OCI-LY3 (cell line): ENCODE measurements around the gene KCNMA1.
A peak's percentile ranks its signal among the peaks of the same experiment; 100 is the strongest.

Experiments used
- H2AFZ ChIP-seq: fragments of 200-600, 300-600 bp; shearing (Covaris generic); 2 replicates; pipeline ENCODE4 v1.6.0; 2014; ENCODE audit warnings: antibody characterized with exemption, low read depth, low read length
- H3K27ac ChIP-seq: fragments of 200-600, 300-600 bp; sonication (generic); 2 replicates; pipeline ENCODE4 v1.5.1; 2014; ENCODE audit warnings: mild to moderate bottlenecking, low read length, moderate library complexity, mixed read lengths
- H3K27me3 ChIP-seq: fragments of 200-600, 300-600 bp; sonication (generic); 2 replicates; pipeline ENCODE4 v1.6.1; 2014; ENCODE audit warnings: low read depth, low read length, mixed read lengths
- H3K36me3 ChIP-seq: fragments of 200-600, 300-600 bp; sonication (generic); replicated peaks from 2 replicates; pipeline ENCODE3; 2014; ENCODE audit warnings: low read depth, low read length, mixed read lengths
- H3K4me1 ChIP-seq: fragments of 300-600, 200-600 bp; sonication (generic); 2 replicates; pipeline ENCODE4 v1.6.1; 2014; ENCODE audit warnings: low read length, mixed read lengths
- H3K4me2 ChIP-seq: fragments of 200-600, 300-600 bp; sonication (generic); 2 replicates; pipeline ENCODE4 v1.6.1; 2014; ENCODE audit warnings: low read length, mixed read lengths
- H3K4me3 ChIP-seq: fragments of 300-600, 200-600 bp; sonication (generic); 2 replicates; pipeline ENCODE4 v1.5.1; 2014; ENCODE audit warnings: antibody characterized with exemption, mild to moderate bottlenecking, low read length, moderate library complexity
- H3K79me2 ChIP-seq: fragments of 300-600, 200-600 bp; shearing (Covaris generic); 2 replicates; pipeline ENCODE4 v1.6.1; 2014; ENCODE audit warnings: mild to moderate bottlenecking, low read length, mixed read lengths
- H3K9ac ChIP-seq: fragments of 300-600, 200-600 bp; shearing (Covaris generic); 2 replicates; pipeline ENCODE4 v1.6.0; 2014; ENCODE audit warnings: mild to moderate bottlenecking, low read length, moderate library complexity
- H3K9me3 ChIP-seq: fragments of 200-600, 300-600 bp; shearing (Covaris generic); 2 replicates; pipeline ENCODE4 v1.6.1; 2014; ENCODE audit warnings: low read length, mixed read lengths; ENCODE audit not compliant: insufficient read depth
- H4K20me1 ChIP-seq: fragments of 200-600, 300-600 bp; sonication (generic); 2 replicates; pipeline ENCODE4 v1.6.1; 2016; ENCODE audit warnings: low read length, mixed read lengths; ENCODE audit not compliant: insufficient read depth
- CTCF ChIP-seq: fragments of 200-600, 300-600 bp; sonication (generic); IDR thresholded peaks from 2 replicates; pipeline ENCODE4 v1.5.1; 2014; ENCODE audit warnings: antibody characterized with exemption, low read length, low read depth
- EZH2phosphoT487 ChIP-seq: fragments of 200-600 bp; shearing (Covaris generic); IDR thresholded peaks from 2 replicates; pipeline ENCODE4 v1.6.1; 2018; ENCODE audit warnings: antibody characterized with exemption, mixed run types, low read depth

KCNMA1 gene

GRCh38 chr10:77251297-77252013 is 386.2 kb downstream of the KCNMA1 start:
- H3K4me2 ChIP-seq: no peak overlapping the region

GRCh38 chr10:77249901-77250459 is 387.6 kb downstream of the KCNMA1 start:
- H3K36me3 ChIP-seq: peaks cover 7% of the 10 kb centered on the region
- no peaks in the 10 kb centered on the region for H3K4me1 ChIP-seq
- TF ChIP-seq EZH2phosphoT487: no peak
- TF ChIP-seq CTCF: no peak
- H4K20me1 ChIP-seq: peaks cover 21% of the 10 kb centered on the region
- no peak overlapping the region for H3K27ac ChIP-seq
- no peaks in the 10 kb centered on the region for H3K79me2 ChIP-seq
- H3K9me3 ChIP-seq: no peaks in the 10 kb centered on the region
- H3K27me3 ChIP-seq: no peaks in the 10 kb centered on the region
- H3K9ac ChIP-seq: no peak overlapping the region
- H3K4me3 ChIP-seq: no peak overlapping the region
- no peak overlapping the region for H3K4me2 ChIP-seq
- no peak overlapping the region for H2AFZ ChIP-seq

More at GRCh38 chr10:77251297-77252013, 386.2 kb downstream of the KCNMA1 start:
- Histone ChIP-seq H3K9ac (no peak overlapping the region), H3K36me3 (peaks cover 7% of the 10 kb centered on the region), H4K20me1 (peaks cover 24% of the 10 kb centered on the region), H2AFZ (no peak overlapping the region), H3K27me3 (no peaks in the 10 kb centered on the region), H3K4me1 (peaks cover 9% of the 10 kb centered on the region), H3K27ac (no peak overlapping the region), H3K79me2 (no peaks in the 10 kb centered on the region), H3K4me3 (no peak overlapping the region), H3K9me3 (no peaks in the 10 kb centered on the region)
- TF ChIP-seq EZH2phosphoT487 (no peak), CTCF (peak; percentile 42)

DNA sequence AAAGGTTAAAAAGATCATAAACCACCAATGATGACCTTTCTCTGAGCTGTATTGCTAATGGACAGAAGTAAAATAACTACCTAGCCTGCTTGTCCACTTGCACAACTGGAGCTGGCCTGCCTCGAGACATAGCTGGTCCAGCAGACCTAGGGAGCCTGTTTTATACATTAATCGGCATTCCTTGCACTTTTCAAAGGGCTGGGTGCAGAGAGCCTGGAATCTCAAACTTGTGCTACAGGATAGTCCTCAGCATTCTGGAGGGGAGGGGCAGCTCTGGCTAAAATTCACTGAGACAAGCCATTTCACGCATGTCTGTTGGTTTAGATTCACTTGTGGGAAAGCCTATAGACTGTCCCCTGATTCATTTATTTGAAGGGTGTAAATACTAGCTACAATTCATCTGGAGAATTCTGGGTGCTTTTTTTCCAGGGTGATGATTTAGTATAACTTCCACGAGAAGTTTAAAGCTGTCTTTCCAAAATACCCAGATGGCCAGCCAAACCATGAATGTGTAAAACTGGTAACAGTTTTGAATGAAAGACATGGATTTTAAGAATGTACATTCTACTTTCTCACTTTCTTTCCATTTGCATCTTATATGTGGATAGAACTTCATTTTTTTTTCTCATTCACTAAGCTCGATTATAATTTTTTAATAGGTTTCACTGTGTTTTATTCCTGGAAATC is 389.4 kb downstream of the KCNMA1 start:
- TF ChIP-seq CTCF: no peak
- H3K9me3 ChIP-seq: no peaks in the 10 kb centered on the region
- no peak overlapping the region for H3K4me2 ChIP-seq
- no peak overlapping the region for H3K27ac ChIP-seq
- no peak overlapping the region for H2AFZ ChIP-seq
- no peaks in the 10 kb centered on the region for H3K27me3 ChIP-seq
- no peaks in the 10 kb centered on the region for H3K79me2 ChIP-seq
- no peak overlapping the region for H3K4me3 ChIP-seq
- H4K20me1 ChIP-seq: peaks cover 22% of the 10 kb centered on the region
- H3K36me3 ChIP-seq: peaks cover 7% of the 10 kb centered on the region
- H3K9ac ChIP-seq: no peak overlapping the region
- H3K4me1 ChIP-seq: peaks cover 5% of the 10 kb centered on the region
